Stromal cell of bone marrow (primary cell): ENCODE measurements around the gene DDX11.
"Not testable (repeated sequence)": the region's sequence is repeated elsewhere in the genome, so short reads cannot be mapped to it uniquely, and the experiment has no call there.

ENCODE experiments used
- DNase-seq: peaks from one replicate; pipeline ENCODE4 v3.0.0-alpha.2; 2012; ENCODE audit warnings: low read depth

DDX11 gene

DNA sequence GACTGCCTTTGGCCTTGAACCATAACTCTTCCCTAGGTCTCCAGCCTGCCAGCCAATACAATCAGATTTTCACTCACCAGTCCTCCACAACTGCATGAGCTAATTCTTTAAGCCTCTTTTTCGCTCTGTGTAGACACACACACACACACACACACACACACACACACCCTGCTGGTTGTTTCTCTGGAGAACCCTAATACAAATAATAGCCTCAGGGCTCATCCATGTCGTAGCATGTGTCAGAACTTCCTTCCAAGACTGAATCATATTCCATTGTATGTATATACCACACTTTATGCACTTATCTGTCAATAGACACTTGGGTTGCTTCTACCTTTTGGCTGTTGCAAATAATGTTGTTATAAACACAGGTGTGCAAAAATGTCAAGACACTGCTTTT, 6.0 kb upstream of the DDX11 start:
- DNase-seq: not testable (repeated sequence)

DNA sequence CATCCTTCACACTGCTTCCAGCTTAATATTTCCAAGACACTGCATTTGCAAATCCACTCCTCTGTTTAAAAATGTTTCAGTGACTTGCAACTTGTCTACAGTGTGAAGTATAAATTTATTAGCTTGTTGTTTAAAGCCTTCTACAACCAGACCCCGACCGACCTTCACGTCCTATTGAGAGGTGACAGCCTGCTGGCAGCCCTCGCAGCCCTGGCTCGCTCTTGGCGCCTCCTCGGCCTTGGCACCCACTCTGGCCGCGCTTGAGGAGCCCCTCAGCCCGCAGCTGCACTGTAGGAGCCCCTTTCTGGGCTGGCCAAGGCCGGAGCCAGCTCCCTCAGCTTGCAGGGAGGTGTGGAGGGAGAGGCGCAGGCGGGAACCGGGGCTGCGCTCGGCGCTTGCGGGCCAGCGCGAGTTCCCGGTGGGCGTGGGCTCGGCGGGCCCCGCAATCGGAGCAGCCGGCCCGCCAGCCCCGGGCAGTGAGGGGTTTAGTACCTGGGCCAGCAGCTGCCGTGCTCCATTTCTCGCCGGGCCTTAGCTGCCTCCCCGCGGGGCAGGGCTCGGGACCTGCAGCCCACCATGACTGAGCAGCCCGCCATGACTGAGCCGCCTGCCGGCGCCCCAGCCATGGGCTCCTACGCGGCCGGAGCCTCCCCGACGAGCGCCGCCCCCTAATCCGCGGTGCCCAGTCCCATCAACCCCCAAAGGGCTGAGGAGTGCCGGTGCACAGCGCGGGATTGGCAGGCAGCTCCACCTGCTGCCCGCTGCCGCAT, 2.5 kb upstream of the DDX11 start:
- DNase-seq: not testable (repeated sequence)

DNA sequence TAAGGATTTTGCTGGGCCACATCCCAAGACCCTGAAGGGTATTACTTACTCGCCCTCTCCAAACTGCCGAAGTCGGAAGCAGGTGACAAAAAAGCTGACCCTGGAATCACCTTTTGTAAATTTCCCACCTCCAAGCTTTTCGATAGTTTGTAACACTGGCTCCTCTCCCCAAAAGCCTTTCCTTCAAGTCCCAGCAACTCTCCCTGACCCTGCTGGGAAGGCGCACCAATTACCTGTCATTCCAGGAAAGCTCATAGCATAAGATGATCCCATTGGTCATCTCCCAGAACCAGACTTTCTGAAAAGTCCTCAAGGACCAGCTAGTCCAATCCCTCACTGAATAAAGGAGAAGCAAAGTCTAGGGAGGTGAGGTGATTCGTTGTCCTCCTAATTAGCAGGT, 698 bp upstream of the DDX11 start:
- DNase-seq: not testable (repeated sequence)

DNA sequence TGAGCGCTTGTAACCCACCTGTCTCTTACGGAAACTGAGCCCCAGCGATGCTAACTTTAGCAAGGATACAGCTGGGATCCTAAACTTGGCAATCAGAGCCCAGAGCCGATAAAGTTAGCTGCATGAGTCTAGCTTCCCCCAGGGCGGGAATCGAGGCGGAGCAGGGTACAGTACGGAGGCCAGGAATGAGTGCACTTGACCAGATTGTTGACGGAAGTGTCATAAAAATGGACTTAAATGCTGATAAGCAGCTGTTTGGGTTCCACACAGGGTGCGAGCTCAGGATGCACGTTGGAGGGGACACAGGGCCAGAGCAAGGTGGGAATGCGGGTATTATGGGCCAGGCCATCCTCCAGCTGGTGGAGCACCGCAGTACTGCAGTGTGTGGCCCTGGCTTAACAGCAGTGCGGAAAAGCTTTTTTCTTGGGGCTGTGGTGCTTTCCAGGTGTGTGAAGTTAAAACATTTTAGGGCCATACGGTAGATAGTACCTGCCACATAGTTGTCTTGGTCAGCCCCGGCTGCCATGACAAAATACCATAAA, 744 bp downstream of the DDX11 start:
- not testable (repeated sequence) for DNase-seq

DNA sequence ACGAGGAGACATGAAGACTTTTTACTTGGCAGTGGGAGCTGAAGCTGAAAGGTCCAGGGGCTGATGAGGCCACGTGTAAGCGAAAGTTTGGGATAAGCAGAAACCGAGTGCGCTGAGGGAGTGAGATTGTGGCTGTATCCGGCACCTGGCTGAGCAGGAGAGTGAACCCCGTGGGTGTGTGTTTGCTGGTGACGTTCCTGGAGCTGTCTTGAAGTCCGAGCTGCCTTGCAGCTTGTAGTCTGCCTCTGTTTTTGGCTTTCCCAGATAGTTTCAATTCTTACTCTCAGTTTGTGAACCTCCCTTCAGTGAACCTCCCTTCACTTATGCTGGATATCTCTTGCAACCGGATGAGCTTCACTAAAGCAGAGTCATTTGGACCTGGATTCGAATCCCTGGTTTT, 2.5 kb downstream of the DDX11 start:
- not testable (repeated sequence) for DNase-seq

DNA sequence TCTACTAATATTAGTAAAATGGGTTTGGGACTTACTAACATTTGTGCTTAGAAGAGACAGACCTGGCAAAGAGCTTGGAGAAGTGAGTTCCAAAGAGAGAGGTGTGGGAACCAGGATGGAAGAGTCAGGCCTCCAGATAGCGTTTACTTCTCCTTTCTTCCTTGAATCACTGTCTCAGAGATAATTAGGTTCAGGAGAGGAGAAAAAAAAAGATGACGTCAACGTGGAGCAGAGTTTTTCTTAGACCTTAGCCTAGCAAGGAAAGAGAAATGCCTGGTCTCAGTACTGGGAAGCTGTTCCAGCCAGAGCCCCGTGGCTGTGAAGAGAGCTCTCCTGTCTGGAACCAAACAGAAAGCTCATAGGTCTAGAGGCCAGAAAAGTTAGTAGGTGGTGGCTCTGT, 3.4 kb downstream of the DDX11 start:
- not testable (repeated sequence) for DNase-seq

DNA sequence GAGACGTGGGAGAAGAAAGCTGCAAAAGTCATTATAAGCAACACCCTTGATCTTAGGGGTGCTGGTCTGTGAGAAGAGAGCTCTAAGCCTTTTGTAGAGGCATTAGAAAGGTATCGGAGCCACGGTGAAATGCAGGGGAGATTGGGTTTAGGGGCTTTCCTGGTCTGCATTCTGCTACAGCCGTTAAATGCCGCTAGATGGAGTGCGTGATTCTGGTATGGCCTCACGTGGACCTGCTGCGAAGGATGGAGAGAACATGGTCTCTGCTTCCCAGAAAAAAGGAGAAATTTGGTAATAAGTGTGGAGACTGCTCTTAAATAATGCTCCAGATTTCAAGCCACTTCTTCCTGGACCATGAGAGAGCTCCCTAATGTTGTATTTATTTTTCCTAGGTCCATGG, 4.3 kb downstream of the DDX11 start:
- DNase-seq: not testable (repeated sequence)

DNA sequence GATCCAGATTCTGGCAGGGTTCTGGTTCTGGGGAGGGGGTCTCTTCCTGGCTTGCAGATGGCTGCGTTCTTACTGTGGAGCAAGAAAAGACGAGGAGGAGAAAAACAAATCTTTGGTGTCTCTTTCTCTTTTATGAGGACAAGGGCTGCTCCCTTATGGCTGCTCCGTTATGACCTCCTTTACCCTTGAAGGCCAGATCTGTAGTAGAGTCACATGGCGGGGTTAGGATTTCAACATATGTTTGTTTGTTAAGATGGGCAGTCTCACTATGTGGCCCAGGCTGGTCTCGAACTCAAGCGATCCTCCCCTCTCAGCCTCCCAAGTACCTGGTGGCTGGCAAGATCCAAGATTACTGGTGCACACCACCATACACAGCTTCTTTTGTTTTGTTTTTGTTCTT, 5.8 kb downstream of the DDX11 start:
- not testable (repeated sequence) for DNase-seq

DNA sequence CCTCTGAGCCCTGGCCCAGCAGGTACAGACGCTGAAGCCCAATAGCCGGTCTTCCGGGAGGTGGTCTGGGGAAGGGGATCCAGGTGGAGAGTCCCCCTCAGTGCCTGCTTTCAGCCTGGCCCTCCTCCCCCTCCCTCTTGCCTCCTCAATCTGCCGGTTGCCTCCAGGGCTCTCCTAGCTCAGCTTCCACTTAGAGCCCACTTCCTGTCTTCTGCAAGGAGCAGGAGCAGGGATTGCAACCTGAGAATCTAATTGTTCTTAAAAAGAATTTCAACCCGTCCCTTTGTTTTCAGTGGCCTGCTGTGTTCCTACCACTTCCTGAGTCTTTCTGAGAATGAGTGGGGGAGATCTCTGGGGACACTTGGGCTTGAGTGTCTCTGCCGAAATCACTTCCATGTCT, 6.6 kb downstream of the DDX11 start:
- DNase-seq: not testable (repeated sequence)

DNA sequence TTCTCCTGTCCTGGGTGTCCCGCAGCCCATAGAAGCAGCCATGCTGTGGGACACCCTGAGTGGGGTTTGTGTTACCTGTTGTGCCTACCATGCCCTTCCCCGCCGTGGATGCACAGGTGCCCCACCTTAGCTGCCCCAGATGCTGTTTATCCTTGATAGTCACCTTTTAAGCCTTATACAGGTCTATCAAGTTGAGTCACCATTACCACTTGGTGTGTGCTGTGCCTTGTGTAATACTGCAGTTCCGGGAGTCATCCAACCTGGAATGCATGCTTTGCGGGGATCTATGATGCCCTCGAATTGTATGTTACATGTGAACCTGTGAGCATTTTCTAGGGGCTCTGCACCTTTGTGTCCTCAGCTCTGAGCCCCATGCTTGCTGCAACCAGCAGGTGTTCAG, 7.6 kb downstream of the DDX11 start:
- DNase-seq: not testable (repeated sequence)

DNA sequence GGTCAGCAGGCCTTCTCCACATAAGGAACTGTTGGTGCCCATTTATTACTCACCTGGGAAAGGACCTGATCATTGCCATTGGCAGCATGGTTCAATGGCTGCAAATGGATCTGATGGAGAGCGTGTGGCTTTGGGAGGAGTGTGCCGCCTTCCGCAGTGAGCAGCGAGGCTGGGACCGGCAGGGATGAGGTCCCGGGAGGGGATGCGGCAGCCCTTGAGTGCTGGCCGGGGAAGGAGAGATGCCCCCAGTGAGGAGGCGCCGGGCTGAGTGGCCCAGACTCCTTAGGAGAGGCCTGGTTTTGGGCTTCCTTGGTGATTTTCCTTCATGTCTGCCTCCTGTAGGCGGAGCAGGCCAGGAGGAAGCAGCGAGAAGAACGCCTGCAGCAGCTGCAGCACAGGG, 10.6 kb downstream of the DDX11 start:
- not testable (repeated sequence) for DNase-seq

DNA sequence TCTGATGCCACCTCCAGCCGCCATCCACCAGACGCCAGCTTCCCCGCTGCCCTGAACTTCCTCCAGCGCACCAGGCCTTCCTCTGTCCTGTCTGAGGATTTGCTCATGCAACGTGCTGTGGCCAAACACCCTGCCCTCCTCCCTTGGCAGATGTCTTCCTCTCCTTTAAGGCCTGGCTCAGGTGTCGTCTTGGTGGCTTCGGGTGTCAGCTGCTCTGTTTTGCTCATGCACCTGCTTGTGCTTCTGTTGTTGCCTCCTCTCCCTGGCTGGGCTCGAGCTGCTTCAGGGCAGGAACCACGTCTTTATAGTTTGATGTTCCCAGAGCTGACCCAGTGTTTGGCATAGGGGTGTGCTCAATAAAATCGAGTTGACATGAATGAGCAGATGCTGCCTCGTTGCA, 12.4 kb downstream of the DDX11 start:
- DNase-seq: not testable (repeated sequence)

DNA sequence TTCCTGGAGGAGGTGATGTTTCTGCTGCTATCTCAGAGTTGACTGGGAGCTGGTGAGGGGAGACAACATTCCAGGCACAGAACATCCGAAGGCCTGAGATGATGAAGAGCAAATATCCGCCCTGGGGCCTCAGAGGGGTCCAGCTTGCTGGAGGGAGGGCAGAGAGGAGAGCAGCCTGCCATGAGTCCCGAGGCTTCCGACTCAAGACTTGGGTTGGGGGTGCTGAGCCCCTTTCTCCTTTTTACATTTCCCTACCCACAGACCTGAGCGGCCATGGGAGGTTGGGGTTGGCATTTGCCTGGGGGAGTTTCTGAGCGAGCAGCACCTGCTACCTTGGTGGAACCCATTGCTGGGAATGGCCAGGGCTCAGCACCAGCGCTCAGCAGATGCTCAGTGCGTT, 13.8 kb downstream of the DDX11 start:
- DNase-seq: not testable (repeated sequence)

DNA sequence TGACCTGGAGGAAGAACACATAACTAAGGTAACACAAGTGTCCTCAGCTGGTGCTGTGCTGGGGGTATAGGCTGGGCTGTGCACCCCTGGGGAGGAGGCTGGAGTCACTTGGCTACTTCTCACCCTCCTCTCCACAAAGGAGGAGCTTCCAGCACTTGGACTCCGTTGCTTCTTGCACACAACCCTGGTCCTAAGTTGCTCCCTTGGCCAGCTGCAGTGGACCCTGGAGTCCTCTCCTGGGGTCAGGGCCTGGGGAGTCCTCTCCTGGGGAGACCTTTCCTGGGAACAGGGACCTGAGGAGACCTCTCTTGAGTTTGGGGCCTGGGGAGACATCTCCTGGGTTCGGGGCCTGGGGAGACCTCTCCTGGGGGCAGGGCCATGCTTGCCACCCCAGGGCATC, 14.3 kb downstream of the DDX11 start:
- DNase-seq: not testable (repeated sequence)

DNA sequence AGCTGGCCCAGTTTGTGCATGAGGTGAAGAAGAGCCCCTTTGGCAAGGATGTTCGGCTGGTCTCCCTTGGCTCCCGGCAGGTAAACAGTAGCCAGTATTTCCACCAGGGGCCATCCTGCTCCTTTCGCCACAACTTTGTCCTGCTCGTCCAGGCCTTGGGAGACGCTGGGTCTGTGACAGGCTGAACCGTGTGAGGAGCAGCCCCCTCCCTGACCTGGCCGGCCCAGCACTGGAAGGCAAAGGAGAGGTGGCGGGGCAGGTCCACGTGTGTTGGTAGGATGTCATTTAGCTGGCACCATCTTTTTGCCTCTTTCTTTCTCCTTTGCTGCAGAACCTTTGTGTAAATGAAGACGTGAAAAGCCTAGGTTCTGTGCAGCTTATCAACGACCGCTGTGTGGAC, 15.4 kb downstream of the DDX11 start:
- no peak for DNase-seq

DNA sequence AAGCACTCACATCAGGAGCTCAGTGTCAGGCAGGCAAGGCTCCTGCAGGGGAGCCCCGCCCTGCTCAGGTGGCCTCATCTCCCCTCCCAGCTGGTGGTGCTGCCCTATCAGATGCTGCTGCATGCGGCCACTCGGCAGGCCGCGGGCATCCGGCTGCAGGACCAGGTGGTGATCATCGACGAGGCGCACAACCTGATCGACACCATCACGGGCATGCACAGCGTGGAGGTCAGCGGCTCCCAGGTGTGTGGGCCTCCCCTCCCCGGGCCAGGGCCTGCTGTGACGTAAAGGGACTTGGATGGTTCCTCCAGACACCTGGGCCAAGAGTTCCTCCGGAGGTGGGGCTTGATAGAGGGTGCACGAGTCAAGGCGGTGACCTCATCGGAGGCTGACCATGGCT, 18.0 kb downstream of the DDX11 start:
- DNase-seq: not testable (repeated sequence)

DNA sequence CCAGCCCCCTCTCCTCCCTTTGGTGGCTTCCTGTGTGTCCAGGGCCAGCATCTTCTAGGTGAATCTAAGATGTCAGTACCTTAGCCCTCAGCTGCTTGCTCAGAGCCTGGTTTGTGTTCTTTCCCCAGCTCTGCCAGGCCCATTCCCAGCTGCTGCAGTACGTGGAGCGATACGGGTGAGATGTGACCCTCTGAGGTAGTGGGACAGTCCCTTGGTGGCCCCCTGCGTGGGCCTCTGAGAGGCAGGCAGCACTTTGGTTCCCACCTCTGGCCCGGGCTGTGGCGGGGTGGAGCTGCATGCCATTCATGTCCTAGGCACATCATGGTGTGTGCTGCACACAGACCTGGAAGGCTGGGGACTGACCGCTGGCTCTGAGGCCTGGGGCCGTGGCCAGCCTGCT, 19.1 kb downstream of the DDX11 start:
- not testable (repeated sequence) for DNase-seq

DNA sequence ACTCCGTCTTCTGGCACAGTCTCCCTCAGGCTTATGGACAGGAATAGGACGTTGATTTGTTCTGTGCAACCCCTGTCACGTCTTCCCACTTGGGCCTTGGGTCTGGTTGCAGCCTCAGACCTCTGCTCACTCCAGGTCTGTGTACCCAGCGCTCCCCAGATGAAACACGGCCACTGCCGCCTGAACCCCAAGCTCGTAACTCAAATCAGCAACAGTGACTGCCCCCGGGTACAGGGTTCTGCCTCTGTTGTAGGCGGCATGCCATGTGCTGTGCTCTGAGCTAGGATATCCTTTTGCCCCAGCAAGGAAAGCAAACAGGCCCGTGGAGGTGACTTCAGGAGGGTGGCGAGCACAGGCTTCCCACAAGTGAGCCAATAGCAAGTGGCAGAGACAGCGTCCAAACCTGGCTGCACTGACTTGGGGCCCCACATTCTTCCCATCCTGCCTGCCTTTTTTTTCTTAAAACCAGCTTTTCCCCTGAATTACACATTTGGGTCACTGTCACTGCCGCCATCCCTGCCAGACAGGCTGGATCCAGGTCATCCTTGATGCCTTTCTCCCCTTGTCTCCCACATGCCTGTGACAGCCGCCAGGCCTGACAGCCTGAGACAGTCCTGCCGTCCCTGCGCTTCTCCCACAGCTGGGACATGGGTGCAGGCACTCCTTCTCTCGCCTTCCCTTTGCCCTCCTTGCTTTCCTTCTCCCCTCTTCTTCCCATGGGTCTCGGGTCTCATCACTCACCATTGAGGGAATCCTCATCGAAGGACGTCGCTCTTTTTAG, 21.6 kb downstream of the DDX11 start:
- not testable (repeated sequence) for DNase-seq

DNA sequence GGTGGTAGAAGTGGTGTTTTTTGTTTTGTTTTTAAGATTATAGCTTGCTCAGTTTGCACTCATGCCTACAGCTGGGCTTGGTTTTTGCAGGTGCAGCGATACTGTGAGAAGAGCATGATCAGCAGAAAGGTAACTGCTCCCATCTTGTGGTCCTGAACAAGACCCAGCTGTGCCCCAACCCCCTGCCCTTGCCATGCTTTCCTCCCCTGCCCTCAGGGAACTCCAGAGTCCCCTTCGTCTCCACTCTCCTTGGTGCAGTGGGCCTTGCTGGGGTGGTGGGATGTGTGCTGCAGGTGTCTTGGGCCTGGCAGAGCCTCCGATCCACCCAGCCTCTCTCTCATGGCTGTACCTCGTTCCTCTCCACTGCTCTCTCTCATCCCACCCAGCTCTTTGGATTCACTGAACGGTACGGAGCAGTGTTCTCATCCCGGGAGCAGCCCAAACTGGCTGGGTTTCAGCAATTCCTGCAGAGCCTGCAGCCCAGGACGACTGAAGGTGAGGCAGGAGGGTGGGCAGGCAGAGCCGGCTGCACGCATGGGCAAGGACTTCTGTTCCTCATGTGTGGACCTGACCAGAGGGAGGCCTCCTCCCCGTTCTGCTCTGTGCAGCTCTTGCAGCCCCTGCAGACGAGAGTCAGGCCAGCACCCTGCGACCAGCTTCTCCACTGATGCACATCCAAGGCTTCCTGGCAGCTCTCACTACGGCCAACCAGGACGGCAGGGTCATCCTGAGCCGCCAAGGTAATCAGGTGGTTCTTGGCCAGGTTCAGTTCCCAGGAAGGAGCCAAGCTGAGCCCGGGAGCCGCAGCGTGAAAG, 22.8 kb downstream of the DDX11 start:
- DNase-seq: not testable (repeated sequence)

DNA sequence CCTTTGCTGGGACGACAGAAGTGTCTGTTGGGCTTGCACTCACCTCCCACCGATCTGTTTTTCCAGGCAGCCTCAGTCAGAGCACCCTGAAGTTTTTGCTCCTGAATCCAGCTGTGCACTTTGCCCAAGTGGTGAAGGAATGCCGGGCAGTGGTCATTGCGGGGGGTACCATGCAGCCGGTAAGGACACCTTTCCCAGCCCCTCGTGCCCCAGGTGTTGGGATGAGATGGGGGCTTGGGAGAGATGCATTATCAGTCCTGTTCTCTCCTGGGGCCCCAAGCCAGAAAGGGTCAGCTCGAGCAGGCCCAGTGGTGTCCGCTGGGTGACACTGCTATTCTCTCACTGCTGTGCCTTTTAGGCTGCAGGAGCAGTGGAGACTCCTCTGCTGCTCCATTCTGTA, 24.2 kb downstream of the DDX11 start:
- DNase-seq: not testable (repeated sequence)

DNA sequence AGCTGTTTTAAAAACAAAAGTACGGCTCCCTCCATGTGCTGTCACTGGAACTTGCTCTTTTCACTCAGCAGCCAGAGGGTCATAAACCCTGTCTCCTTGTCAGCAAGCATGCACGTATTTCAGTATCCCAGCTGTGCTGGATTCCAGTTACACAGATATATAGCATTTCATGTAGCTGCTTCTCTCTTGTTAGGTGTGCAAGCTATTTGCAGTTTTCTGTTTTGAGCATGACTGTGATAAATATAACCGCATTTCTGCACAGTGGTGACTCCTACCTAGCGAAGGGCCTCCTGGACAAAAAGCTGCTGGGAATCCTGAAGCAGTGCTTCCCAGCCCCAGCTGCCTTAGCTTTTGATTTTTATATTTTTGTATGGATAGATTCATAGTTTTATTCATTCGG, 24.7 kb downstream of the DDX11 start:
- not testable (repeated sequence) for DNase-seq

DNA sequence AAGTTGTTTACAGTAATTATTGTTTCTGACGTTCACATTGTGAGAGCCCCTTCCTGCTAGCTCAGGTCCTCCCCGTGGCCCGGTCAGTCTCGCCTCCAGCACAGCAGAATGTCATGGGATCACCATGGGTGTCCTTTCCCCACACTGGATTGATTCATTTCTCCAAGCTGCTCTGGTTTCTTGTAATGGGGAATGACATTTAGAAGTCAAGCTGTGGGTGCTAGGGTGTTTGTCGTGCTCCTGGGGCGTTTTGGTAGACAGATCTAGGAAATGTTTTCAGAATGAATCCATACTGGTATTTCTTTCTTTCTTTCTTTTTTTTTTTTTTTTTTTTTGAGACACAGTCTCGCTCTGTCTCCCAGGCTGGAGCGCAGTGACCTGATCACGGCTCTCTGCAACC, 25.1 kb downstream of the DDX11 start:
- DNase-seq: not testable (repeated sequence)
